Fibroblast of skin of left biceps (primary cell): Measurements from ENCODE around the gene MEF2A.

Source experiments
- DNase-seq, 2 experiments: peaks; one replicate each; pipeline ENCODE4 v3.0.0-alpha.2; 2013; ENCODE audit warnings: low read depth in 2 of 2

MEF2A gene

GRCh38 chr15:99763827-99764226 is 198.0 kb downstream of the MEF2A start:
- DNase-seq = no peak

- DNase-seq = no peak
Measured at GRCh38 chr15:99764522-99764921, 198.7 kb downstream of the MEF2A start.
